ENCODE results near the gene KCTD16. TPM values are rescaled to one million over a fixed set of nuclear protein-coding genes. Genes with fewer than 3 reads are reported as not detected.

The KCTD16 gene
- total and polyA plus RNA-seq, 2 experiments from 2014 or later, result 0.02 to 0.76 TPM

- Mint-ChIP-seq H3K4me1 (no peaks in the 10 kb centered on the region), H3K27me3 (ENCODE audit: insufficient read depth, low read depth, poor library complexity) (no peaks in the 10 kb centered on the region), H3K27ac (no peak overlapping the region), H3K36me3 (ENCODE audit: low read depth) (no peaks in the 10 kb centered on the region), H3K4me3 (no peak overlapping the region), H3K9me3 (no peaks in the 10 kb centered on the region)
- Histone ChIP-seq H3F3A (replicated peaks; ENCODE audit: low read depth) (no peaks in the 10 kb centered on the region), H2AFZ (no peak overlapping the region), H3K27me3 (ENCODE audit: insufficient read depth) (no peaks in the 10 kb centered on the region), H3K27ac (ENCODE audit: low read depth) (no peak overlapping the region), H3K4me3 (no peak overlapping the region), H3K79me2 (replicated peaks; ENCODE audit: insufficient read depth) (no peaks in the 10 kb centered on the region), H3K9me2 (ENCODE audit: insufficient read depth) (no peaks in the 10 kb centered on the region), H3K4me1 (ENCODE audit: insufficient read depth) (no peaks in the 10 kb centered on the region), H4K20me1 (replicated peaks; ENCODE audit: insufficient read depth) (no peaks in the 10 kb centered on the region), H3K4me2 (no peak overlapping the region), H3K36me3 (ENCODE audit: insufficient read depth) (no peaks in the 10 kb centered on the region)
- no peak for TF ChIP-seq STAT1 (IDR thresholded peaks at IDR 0.05; ENCODE audit: unreplicated experiment)
- TF ChIP-seq ETS1 (IDR thresholded peaks at IDR 0.05), result no peak
- no peak for TF ChIP-seq ZNF114 (CRISPR knock-in tag; IDR thresholded peaks at IDR 0.05)
- no peak for TF ChIP-seq NANOG (IDR thresholded peaks at IDR 0.05; ENCODE audit: borderline replicate concordance)
- no peak for TF ChIP-seq CTCF (conservative IDR thresholded peaks at IDR 0.05; ENCODE audit: low read depth in 2 of 2)
- no peak for DNase-seq (ENCODE audit: low spot score)
- no peak for ATAC-seq
Observed at GRCh38 chr5:144227363-144227999, 56.8 kb downstream of the KCTD16 start.

DNA sequence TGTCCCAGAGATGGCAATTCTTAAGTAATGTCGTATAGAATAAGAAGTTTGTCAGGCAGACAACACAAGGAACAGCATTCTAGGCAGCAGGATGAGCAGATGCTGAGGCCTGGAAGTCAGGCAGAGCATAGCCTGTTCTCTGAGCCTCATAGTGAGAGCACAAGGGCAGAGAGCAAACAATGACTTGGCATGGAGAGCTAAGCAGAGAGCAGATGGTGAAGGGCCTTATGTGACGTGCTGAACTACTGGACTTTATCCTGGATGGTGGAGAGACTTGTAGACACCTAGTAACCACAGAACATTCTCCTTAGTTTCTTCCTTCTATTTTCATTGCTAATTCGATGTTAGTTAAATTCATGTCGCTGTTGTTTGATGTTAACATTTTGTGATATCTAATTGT is 60.1 kb downstream of the KCTD16 start:
- Histone ChIP-seq H3K4me2 (no peak overlapping the region), H3K36me3 (ENCODE audit: insufficient read depth) (no peaks in the 10 kb centered on the region), H3K4me1 (ENCODE audit: insufficient read depth) (no peaks in the 10 kb centered on the region), H3F3A (replicated peaks; ENCODE audit: low read depth) (no peaks in the 10 kb centered on the region), H3K27ac (ENCODE audit: low read depth) (no peak overlapping the region), H3K4me3 (no peak overlapping the region), H3K79me2 (replicated peaks; ENCODE audit: insufficient read depth) (no peaks in the 10 kb centered on the region), H3K27me3 (ENCODE audit: insufficient read depth) (no peaks in the 10 kb centered on the region), H4K20me1 (replicated peaks; ENCODE audit: insufficient read depth) (no peaks in the 10 kb centered on the region), H3K9me2 (ENCODE audit: insufficient read depth) (no peaks in the 10 kb centered on the region), H2AFZ (no peak overlapping the region)
- H3K27ac Mint-ChIP-seq, result no peak overlapping the region
- TF ChIP-seq ETS1 (IDR thresholded peaks at IDR 0.05) (no peak), STAT1 (IDR thresholded peaks at IDR 0.05; ENCODE audit: unreplicated experiment) (no peak), CTCF (conservative IDR thresholded peaks at IDR 0.05; ENCODE audit: low read depth in 2 of 2) (no peak), JUNB (IDR thresholded peaks at IDR 0.05; ENCODE audit: unreplicated experiment) (no peak), EZH2 (IDR thresholded peaks at IDR 0.05; ENCODE audit: low read depth, unreplicated experiment) (no peak)
- TF ChIP-seq, protein P1, sequence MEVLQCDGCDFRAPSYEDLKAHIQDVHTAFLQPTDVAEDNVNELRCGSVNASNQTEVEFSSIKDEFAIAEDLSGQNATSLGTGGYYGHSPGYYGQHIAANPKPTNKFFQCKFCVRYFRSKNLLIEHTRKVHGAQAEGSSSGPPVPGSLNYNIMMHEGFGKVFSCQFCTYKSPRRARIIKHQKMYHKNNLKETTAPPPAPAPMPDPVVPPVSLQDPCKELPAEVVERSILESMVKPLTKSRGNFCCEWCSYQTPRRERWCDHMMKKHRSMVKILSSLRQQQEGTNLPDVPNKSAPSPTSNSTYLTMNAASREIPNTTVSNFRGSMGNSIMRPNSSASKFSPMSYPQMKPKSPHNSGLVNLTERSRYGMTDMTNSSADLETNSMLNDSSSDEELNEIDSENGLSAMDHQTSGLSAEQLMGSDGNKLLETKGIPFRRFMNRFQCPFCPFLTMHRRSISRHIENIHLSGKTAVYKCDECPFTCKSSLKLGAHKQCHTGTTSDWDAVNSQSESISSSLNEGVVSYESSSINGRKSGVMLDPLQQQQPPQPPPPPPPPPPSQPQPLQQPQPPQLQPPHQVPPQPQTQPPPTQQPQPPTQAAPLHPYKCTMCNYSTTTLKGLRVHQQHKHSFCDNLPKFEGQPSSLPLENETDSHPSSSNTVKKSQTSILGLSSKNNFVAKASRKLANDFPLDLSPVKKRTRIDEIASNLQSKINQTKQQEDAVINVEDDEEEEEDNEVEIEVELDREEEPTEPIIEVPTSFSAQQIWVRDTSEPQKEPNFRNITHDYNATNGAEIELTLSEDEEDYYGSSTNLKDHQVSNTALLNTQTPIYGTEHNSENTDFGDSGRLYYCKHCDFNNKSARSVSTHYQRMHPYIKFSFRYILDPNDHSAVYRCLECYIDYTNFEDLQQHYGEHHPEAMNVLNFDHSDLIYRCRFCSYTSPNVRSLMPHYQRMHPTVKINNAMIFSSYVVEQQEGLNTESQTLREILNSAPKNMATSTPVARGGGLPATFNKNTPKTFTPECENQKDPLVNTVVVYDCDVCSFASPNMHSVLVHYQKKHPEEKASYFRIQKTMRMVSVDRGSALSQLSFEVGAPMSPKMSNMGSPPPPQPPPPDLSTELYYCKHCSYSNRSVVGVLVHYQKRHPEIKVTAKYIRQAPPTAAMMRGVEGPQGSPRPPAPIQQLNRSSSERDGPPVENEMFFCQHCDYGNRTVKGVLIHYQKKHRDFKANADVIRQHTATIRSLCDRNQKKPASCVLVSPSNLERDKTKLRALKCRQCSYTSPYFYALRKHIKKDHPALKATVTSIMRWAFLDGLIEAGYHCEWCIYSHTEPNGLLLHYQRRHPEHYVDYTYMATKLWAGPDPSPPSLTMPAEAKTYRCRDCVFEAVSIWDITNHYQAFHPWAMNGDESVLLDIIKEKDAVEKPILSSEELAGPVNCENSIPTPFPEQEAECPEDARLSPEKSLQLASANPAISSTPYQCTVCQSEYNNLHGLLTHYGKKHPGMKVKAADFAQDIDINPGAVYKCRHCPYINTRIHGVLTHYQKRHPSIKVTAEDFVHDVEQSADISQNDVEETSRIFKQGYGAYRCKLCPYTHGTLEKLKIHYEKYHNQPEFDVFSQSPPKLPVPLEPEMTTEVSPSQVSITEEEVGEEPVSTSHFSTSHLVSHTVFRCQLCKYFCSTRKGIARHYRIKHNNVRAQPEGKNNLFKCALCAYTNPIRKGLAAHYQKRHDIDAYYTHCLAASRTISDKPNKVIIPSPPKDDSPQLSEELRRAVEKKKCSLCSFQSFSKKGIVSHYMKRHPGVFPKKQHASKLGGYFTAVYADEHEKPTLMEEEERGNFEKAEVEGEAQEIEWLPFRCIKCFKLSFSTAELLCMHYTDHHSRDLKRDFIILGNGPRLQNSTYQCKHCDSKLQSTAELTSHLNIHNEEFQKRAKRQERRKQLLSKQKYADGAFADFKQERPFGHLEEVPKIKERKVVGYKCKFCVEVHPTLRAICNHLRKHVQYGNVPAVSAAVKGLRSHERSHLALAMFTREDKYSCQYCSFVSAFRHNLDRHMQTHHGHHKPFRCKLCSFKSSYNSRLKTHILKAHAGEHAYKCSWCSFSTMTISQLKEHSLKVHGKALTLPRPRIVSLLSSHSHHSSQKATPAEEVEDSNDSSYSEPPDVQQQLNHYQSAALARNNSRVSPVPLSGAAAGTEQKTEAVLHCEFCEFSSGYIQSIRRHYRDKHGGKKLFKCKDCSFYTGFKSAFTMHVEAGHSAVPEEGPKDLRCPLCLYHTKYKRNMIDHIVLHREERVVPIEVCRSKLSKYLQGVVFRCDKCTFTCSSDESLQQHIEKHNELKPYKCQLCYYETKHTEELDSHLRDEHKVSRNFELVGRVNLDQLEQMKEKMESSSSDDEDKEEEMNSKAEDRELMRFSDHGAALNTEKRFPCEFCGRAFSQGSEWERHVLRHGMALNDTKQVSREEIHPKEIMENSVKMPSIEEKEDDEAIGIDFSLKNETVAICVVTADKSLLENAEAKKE (CRISPR knock-in tag; IDR thresholded peaks at IDR 0.05), result no peak
- DNase-seq (ENCODE audit: low spot score) (no peak), ATAC-seq (no peak)
- H3K4me3 Mint-ChIP-seq, result no peak overlapping the region
- no peaks in the 10 kb centered on the region for H3K27me3 Mint-ChIP-seq (ENCODE audit: insufficient read depth, low read depth, poor library complexity)
- no peaks in the 10 kb centered on the region for H3K36me3 Mint-ChIP-seq (ENCODE audit: low read depth)
- 0 out of 3 replicates have a peak, but pooled peaks cover 2% of the 10 kb centered on the region for H3K4me1 Mint-ChIP-seq
- no peaks in the 10 kb centered on the region for H3K9me3 Mint-ChIP-seq
